GM19455 (cell line): ENCODE data around the gene ANAPC16.
"Not testable (repeated sequence)": the region's sequence is repeated elsewhere in the genome, so short reads cannot be mapped to it uniquely, and the experiment has no call there.

Source experiments
- ATAC-seq: cut with Tn5 transposase; IDR thresholded peaks from one replicate; pipeline ENCODE4 v1.9.1; 2021; ENCODE audit not compliant: unreplicated experiment

Gene ANAPC16

GRCh38 chr10:72211381-72211780 is 4.4 kb upstream of the ANAPC16 start:
- not testable (repeated sequence) for ATAC-seq

- not testable (repeated sequence) for ATAC-seq
These were observed 4.0 kb upstream of the ANAPC16 start for GRCh38 chr10:72211832-72212231.

GRCh38 chr10:72218325-72218724 is 2.5 kb downstream of the ANAPC16 start:
- no peak for ATAC-seq

GRCh38 chr10:72218726-72219125 is 2.9 kb downstream of the ANAPC16 start:
- no peak for ATAC-seq

- no peak for ATAC-seq
These were observed 3.5 kb downstream of the ANAPC16 start for GRCh38 chr10:72219235-72219814.

GRCh38 chr10:72220637-72221036 is 4.8 kb downstream of the ANAPC16 start:
- no peak for ATAC-seq

GRCh38 chr10:72221278-72221677 is 5.5 kb downstream of the ANAPC16 start:
- no peak for ATAC-seq

- no peak for ATAC-seq
These were observed 7.9 kb downstream of the ANAPC16 start for GRCh38 chr10:72223743-72224101.

GRCh38 chr10:72224191-72224590 is 8.4 kb downstream of the ANAPC16 start:
- not testable (repeated sequence) for ATAC-seq

- no peak for ATAC-seq
These were observed 10.7 kb downstream of the ANAPC16 start for GRCh38 chr10:72226418-72227027.

GRCh38 chr10:72227826-72228225 is 12.0 kb downstream of the ANAPC16 start:
- no peak for ATAC-seq

GRCh38 chr10:72228318-72228751 is 12.5 kb downstream of the ANAPC16 start:
- ATAC-seq: no peak

GRCh38 chr10:72229261-72230251 is 13.7 kb downstream of the ANAPC16 start:
- no peak for ATAC-seq

GRCh38 chr10:72233621-72234020 is 17.8 kb downstream of the ANAPC16 start:
- no peak for ATAC-seq

- no peak for ATAC-seq
These were observed 18.8 kb downstream of the ANAPC16 start for GRCh38 chr10:72234560-72235095.

GRCh38 chr10:72235544-72236279 is 19.9 kb downstream of the ANAPC16 start:
- ATAC-seq: no peak

- no peak for ATAC-seq
These were observed 22.8 kb downstream of the ANAPC16 start for GRCh38 chr10:72238392-72239175.

GRCh38 chr10:72239409-72239808 is 23.6 kb downstream of the ANAPC16 start:
- no peak for ATAC-seq

- ATAC-seq: no peak
These were observed 24.6 kb downstream of the ANAPC16 start for GRCh38 chr10:72240371-72240770.

GRCh38 chr10:72241691-72242252 is 26.0 kb downstream of the ANAPC16 start:
- ATAC-seq: no peak
